GM23248 (cell line): ENCODE measurements around the gene PSMG2. TPM values are rescaled to one million over a fixed set of nuclear protein-coding genes. Genes with fewer than 3 reads are reported as not detected.
A peak's percentile ranks its signal among the peaks of the same experiment; 100 is the strongest.

Experiments used
- DNase-seq: peaks from one replicate; pipeline ENCODE4 v3.0.0-alpha.2; 2015
- H2AFZ ChIP-seq: fragments of 200-600 bp; sonication (generic); 2 replicates; pipeline ENCODE4 v1.6.1; 2016; ENCODE audit warnings: antibody characterized with exemption
- H3F3A ChIP-seq: fragments of 200-600 bp; sonication (generic); 2 replicates; pipeline ENCODE4 v1.6.1; 2016; ENCODE audit warnings: mild to moderate bottlenecking, antibody characterized with exemption, mixed run types; ENCODE audit not compliant: insufficient read depth
- H3K27ac ChIP-seq: fragments of 200-600 bp; sonication (generic); 2 replicates; pipeline ENCODE4 v1.5.1; 2016; ENCODE audit warnings: mild to moderate bottlenecking
- H3K27me3 ChIP-seq: fragments of 200-600 bp; sonication (generic); replicated peaks from 2 replicates; pipeline ENCODE4 v1.6.1; 2016; ENCODE audit warnings: mild to moderate bottlenecking; ENCODE audit not compliant: insufficient read depth
- H3K36me3 ChIP-seq: fragments of 200-600 bp; sonication (generic); 2 replicates; pipeline ENCODE4 v1.6.1; 2016; ENCODE audit warnings: low read depth, mild to moderate bottlenecking
- H3K4me1 ChIP-seq: fragments of 200-600 bp; sonication (generic); 2 replicates; pipeline ENCODE4 v1.6.1; 2016; ENCODE audit warnings: mild to moderate bottlenecking; ENCODE audit not compliant: insufficient read depth
- H3K4me2 ChIP-seq: fragments of 200-600 bp; sonication (generic); one replicate; pipeline ENCODE4 v1.6.1; 2016; ENCODE audit warnings: mild to moderate bottlenecking; ENCODE audit not compliant: unreplicated experiment
- H3K4me3 ChIP-seq: fragments of 200-600 bp; sonication (generic); 2 replicates; pipeline ENCODE4 v1.5.1; 2016; ENCODE audit warnings: mild to moderate bottlenecking
- H3K79me2 ChIP-seq: fragments of 200-600 bp; sonication (generic); 2 replicates; pipeline ENCODE4 v1.6.1; 2016; ENCODE audit warnings: mild to moderate bottlenecking; ENCODE audit not compliant: insufficient read depth
- H3K9ac ChIP-seq: fragments of 200-600 bp; sonication (generic); 2 replicates; pipeline ENCODE4 v1.6.1; 2016; ENCODE audit warnings: mild to moderate bottlenecking
- H3K9me2 ChIP-seq: fragments of 200-600 bp; sonication (generic); 2 replicates; pipeline ENCODE4 v1.6.1; 2016; ENCODE audit warnings: mixed run types, mild to moderate bottlenecking, moderate library complexity; ENCODE audit not compliant: insufficient read depth
- H3K9me3 ChIP-seq: fragments of 200-600 bp; sonication (generic); one replicate; pipeline ENCODE4 v1.6.1; 2017; ENCODE audit warnings: low read depth
- H4K20me1 ChIP-seq: fragments of 200-600 bp; sonication (generic); 2 replicates; pipeline ENCODE4 v1.6.0; 2016; ENCODE audit not compliant: insufficient read depth
- EZH2 ChIP-seq: fragments of 200-600 bp; sonication (generic); IDR thresholded peaks from 2 replicates; pipeline ENCODE4 v1.6.1; 2018; ENCODE audit warnings: antibody characterized with exemption, mild to moderate bottlenecking; ENCODE audit not compliant: insufficient read depth, poor library complexity, severe bottlenecking
- EZH2phosphoT487 ChIP-seq: fragments of 200-600 bp; sonication (generic); IDR thresholded peaks from 2 replicates; pipeline ENCODE4 v1.6.1; 2018; ENCODE audit warnings: antibody characterized with exemption, moderate library complexity, mild to moderate bottlenecking, low read depth; ENCODE audit not compliant: insufficient read depth
- WGBS, 2 experiments: methylation state at CpG; one replicate each; pipeline ENCODE4 v1.1.6; 2015 to 2017; ENCODE audit warnings: low lambda C conversion rate in 2 of 2, low coverage in 1 of 2; ENCODE audit errors: missing lambda C conversion rate in 2 of 2; 5-methylcytosine and 5-hydroxymethylcytosine counted together
- in situ Hi-C: fragments of 300-500 bp; cut with MboI; formaldehyde crosslinking; loops from 2 replicates; pipeline ENCODE4 v1.15.0; 2020
- polyA plus RNA-seq: library from polyadenylated mRNA; unstranded; fragments of >200 nt; fragmentation: Nextera tagmentation; extraction: Ambion mirVana; gene quantifications from 2 replicates; pipeline ENCODE4 v1.2.1, GENCODE V29; 2016
- total RNA-seq: library from RNA; depleted of rRNA; stranded (reverse); fragments of >200 nt; shearing (Covaris generic); gene quantifications from 2 replicates; pipeline ENCODE4 v1.2.3, GENCODE V29; 2014

PSMG2 gene
- total and polyA plus RNA-seq, 2 experiments from 2014 or later, result 63.4 to 125 TPM

GRCh38 chr18:12748671-12749070 lies 45.8 kb downstream of the PSMG2 start:
- no peak for DNase-seq
- H3K9me3 ChIP-seq, result no peaks in the 10 kb centered on the region
- TF ChIP-seq EZH2 (no peak), EZH2phosphoT487 (no peak)
- H3K27me3 ChIP-seq, result no peaks in the 10 kb centered on the region
- peaks cover 22% of the 10 kb centered on the region for H3K4me1 ChIP-seq
- WGBS, 2 experiments, result 79 to 83% methylated on average over 5 of the region's 5 CpGs
- in situ Hi-C loops, result loop anchor here (5.0 to 25.0 kb wide), 3 partner anchors 144 to 889 kb away; no protein-coding TSS in a partner anchor
- H4K20me1 ChIP-seq, result no peaks in the 10 kb centered on the region
- no peak overlapping the region for H2AFZ ChIP-seq
- no peaks in the 10 kb centered on the region for H3K9me2 ChIP-seq
- no peak overlapping the region for H3K4me3 ChIP-seq
- H3K9ac ChIP-seq, result no peak overlapping the region
- peaks cover 6% of the 10 kb centered on the region; the same call in 1 of the 2 replicates for H3F3A ChIP-seq
- H3K4me2 ChIP-seq, result no peak overlapping the region
- no peak overlapping the region for H3K27ac ChIP-seq
- H3K36me3 ChIP-seq, result no peaks in the 10 kb centered on the region
- no peaks in the 10 kb centered on the region for H3K79me2 ChIP-seq

- Histone ChIP-seq H3F3A (0 out of 2 replicates have a peak, but pooled peaks cover 6% of the 10 kb centered on the region), H3K36me3 (no peaks in the 10 kb centered on the region), H3K9me3 (no peaks in the 10 kb centered on the region), H3K79me2 (no peaks in the 10 kb centered on the region), H3K4me1 (peaks cover 18% of the 10 kb centered on the region), H3K27ac (no peak overlapping the region), H3K27me3 (no peaks in the 10 kb centered on the region), H3K4me3 (no peak overlapping the region), H2AFZ (no peak overlapping the region), H4K20me1 (no peaks in the 10 kb centered on the region), H3K4me2 (no peak overlapping the region), H3K9me2 (no peaks in the 10 kb centered on the region), H3K9ac (no peak overlapping the region)
- WGBS, 2 experiments, result 88 to 91% methylated on average over 13 of the region's 13 CpGs
- in situ Hi-C loops, result loop anchor here (5.0 to 25.0 kb wide), 3 partner anchors 143 to 888 kb away; no protein-coding TSS in a partner anchor
- TF ChIP-seq EZH2, result no peak
- TF ChIP-seq EZH2phosphoT487, result no peak
- DNase-seq, result no peak
Observed at GRCh38 chr18:12749121-12749520, 46.3 kb downstream of the PSMG2 start.

- 85 to 88% methylated on average over 14 of the region's 14 CpGs for WGBS, 2 experiments
- peak; percentile 28 for DNase-seq
- H2AFZ ChIP-seq, result no peak overlapping the region
- no peaks in the 10 kb centered on the region for H4K20me1 ChIP-seq
- no peak overlapping the region for H3K4me2 ChIP-seq
- H3F3A ChIP-seq, result 0 out of 2 replicates have a peak, but pooled peaks cover 6% of the 10 kb centered on the region
- H3K4me1 ChIP-seq, result peaks cover 16% of the 10 kb centered on the region
- no peaks in the 10 kb centered on the region for H3K79me2 ChIP-seq
- in situ Hi-C loops, result no loop called here
- no peaks in the 10 kb centered on the region for H3K9me3 ChIP-seq
- TF ChIP-seq EZH2phosphoT487 (no peak), EZH2 (no peak)
- no peaks in the 10 kb centered on the region for H3K27me3 ChIP-seq
- no peaks in the 10 kb centered on the region for H3K9me2 ChIP-seq
- H3K4me3 ChIP-seq, result no peak overlapping the region
- H3K9ac ChIP-seq, result no peak overlapping the region
- H3K36me3 ChIP-seq, result no peaks in the 10 kb centered on the region
- no peak overlapping the region for H3K27ac ChIP-seq
Observed at GRCh38 chr18:12750076-12750714, 47.4 kb downstream of the PSMG2 start.

- no peaks in the 10 kb centered on the region for H3K27me3 ChIP-seq
- no peak overlapping the region for H3K4me3 ChIP-seq
- no peak for DNase-seq
- no peaks in the 10 kb centered on the region for H3K36me3 ChIP-seq
- no peak overlapping the region for H2AFZ ChIP-seq
- H3K79me2 ChIP-seq, result no peaks in the 10 kb centered on the region
- H3K27ac ChIP-seq, result no peak overlapping the region
- H3K9me3 ChIP-seq, result no peaks in the 10 kb centered on the region
- in situ Hi-C loops, result no loop called here
- no peak for TF ChIP-seq EZH2
- H3K4me2 ChIP-seq, result no peak overlapping the region
- WGBS, 2 experiments, result 93 to 94% methylated on average over 18 of the region's 18 CpGs
- no peaks in the 10 kb centered on the region for H3K9me2 ChIP-seq
- no peaks in the 10 kb centered on the region for H3F3A ChIP-seq
- H3K9ac ChIP-seq, result no peak overlapping the region
- H3K4me1 ChIP-seq, result peaks cover 11% of the 10 kb centered on the region
- no peaks in the 10 kb centered on the region for H4K20me1 ChIP-seq
Observed at GRCh38 chr18:12750715-12751502, 48.1 kb downstream of the PSMG2 start.
